NCI-H1048 (cell line): Measurements from ENCODE around the gene EXOC3.

Experiments
- DNase-seq: peaks from one replicate; lab custom pipeline; 2025; lab: John Stamatoyannopoulos, UW

The EXOC3 gene

DNA sequence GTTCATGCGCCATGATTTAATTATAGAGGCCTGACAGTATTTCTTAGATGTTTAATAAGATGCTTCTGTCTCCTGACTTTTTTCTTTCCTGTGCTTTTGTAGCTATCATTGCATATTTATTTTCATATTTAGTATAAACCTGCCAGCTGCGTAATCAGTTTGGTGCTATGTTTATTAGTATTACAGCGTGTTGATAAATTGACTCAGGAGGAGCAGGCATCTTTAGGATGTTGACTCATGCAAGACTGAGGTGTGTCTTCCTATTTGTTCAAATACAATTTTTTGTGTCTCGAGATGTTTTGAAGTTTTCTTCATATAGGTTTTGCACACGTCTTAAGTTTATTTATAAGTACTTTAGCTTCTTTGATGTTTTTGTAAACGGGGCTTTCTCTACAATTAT is 35.9 kb upstream of the EXOC3 start:
- no peak for DNase-seq

DNA sequence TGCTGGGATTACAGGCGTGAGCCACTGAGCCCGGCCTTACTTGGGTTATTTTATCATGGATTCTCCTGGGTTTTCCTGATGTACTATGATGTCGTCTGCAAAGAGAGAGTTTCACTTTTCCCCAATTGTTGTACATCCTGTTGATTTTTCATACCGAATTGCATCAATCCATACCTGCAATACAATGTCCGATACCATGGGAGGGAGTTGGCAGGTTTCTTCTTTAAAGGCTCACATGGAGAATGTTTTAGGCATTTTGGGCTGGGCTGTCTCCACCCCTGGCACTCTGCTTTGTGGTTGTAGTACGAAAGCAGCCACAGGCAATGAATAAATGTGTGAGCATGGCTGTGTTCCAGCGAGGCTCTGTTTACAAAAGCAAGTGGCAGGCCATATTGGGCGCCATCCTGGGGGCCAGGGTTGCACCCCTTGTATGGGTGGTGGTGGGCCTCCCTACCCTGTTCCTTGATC is 35.1 kb upstream of the EXOC3 start:
- DNase-seq: no peak

DNA sequence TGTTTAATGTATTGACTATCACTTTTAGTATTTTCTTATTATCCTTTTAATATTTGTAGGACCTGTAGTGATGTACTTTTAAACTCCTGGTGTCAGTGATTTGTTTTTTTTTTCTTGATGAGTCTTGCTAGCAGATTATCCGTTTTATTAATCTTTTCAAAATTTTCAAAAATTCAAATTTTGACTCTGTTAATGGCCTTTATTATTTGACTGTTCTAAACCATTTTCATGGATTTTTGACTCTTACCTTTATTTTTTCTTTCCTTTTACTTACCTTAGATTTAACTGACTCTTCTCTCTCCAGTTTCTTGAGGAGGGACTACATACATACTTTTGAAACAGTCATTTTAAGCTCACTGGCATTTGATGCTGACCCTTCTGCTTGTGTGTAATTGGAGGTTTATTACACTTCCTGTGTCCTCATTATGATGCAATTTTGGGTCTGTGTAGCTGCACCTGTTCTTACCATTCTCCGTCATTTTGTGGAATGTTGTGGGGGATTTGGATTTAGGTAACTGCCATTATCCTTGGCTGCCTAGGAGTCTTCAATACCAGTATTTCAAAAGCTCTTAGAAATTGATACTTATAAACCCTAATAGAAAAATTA is 32.0 kb upstream of the EXOC3 start:
- DNase-seq: no peak

- no peak for DNase-seq
Measured at GRCh38 chr5:411728-412127, 31.2 kb upstream of the EXOC3 start.

GRCh38 chr5:414991-415927 is 27.7 kb upstream of the EXOC3 start:
- peak; percentile 58 for DNase-seq

DNA sequence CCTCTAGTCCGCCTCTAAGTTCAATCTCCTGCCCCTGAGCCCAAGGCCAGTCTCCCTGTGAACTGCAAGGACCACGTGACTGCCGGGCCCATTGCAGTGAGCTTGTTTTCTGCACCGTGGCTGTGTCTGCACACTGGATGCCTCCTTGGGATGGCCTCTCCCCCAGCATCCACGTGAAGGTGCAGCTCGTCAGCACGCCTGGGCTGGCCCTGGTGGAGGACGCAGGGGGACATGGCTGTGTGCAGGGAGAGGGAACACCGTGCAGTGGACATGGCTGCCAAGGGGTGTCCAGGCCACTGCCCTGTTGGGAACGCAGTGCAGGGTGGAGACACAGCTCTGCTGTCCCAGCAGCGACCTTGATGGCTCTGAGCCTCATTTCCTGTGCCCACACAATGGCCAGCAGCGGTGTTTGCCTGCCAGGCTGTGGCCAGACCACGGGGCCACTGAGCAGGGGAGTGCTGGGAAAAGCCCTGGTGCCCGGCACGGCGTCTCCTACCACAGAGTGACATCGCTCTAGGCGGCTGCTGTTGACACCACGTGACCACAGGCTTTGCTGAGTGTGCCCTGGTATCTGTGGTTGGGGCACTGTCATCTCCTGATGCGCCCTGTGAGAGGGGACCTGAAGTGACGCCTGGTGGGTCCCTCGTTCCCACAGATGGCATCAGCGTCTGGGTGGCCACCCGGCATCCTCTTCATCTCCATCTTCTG is 26.9 kb upstream of the EXOC3 start:
- DNase-seq: no peak

- no peak for DNase-seq
Measured at GRCh38 chr5:416636-416960, 26.4 kb upstream of the EXOC3 start.

DNA sequence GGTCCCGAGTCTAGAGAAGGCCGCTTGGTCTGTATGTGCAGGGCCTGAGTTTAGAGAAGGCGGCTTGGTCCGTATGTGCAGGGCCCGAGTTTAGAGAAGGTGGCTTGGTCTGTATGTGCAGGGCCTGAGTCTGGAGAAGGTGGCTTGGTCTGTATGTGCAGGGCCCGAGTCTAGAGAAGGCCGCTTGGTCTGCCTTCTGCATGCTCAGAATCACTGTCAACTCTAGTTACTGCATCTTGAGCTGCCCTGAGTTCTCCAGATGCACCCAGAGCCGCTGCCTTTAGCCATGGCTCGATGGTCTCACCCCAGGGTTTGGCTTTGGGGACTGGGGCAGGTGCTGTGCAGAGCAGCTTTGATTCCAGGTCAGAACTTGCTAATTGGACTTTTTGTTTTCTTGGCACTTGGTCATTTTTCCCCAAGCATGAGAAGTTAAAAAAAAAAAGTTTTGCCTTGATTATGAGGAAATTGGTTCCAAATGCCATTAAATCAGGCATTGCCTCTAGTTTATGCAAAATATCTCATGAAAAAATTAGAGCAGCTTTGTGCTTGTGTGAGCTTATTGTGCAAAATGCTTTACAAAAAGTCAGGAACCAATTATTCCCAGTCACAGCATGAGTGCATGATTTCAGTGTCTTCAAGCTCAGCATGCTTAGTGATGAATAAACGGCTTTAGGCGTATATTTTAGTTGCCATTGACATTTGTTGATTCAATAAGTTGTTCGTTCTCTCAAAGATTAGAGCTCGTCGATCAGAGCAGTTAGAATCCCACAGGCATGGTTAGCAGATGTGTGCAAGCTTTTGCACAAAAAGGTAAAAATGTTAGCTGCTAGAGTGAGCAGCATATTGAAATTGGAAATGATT is 25.4 kb upstream of the EXOC3 start:
- DNase-seq: no peak

DNA sequence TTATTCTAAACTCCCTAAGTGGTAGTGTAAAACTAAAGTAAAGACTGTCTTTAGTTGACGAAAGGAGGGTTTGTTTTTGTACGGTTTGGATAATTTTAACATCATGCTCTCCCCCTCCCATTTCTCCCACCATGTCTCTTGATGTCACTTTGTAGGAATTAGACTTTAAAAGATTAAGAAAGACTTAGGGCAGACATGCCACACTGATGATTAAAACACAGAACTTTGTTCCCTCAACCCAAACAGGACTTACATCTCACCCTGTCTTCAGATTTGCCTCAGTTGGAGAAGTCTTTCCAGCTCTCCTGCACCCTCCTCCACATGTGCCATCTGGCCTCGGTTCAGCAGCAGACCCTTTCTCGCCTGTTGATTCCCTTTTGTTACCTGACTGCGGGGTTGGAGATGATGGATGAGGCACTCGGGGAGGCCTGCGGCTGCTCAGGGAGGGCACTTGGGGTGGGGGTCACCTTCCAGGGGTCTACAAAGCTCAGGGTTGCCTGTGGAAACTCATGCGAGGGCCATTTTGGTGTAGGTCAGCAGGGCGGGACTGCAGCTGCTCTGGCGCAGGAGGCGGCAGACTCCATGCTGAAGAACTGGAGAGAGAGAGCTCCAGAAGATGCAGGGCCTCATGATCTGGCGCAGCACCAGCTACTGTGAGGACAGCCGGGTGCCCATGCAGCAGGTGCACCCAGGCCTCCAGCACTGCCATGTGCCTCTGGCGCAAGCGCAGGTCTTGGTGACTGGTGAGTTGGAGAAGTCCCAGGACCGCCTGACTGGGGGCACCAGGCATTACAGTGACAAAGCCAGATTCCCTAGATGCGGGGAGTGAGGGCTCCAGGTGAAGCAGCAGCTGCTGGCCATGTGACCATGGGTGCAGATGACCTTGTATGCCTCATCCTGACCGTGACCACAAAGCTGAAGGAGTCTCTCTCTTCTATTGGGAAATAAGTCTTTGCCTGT is 24.5 kb upstream of the EXOC3 start:
- no peak for DNase-seq

DNA sequence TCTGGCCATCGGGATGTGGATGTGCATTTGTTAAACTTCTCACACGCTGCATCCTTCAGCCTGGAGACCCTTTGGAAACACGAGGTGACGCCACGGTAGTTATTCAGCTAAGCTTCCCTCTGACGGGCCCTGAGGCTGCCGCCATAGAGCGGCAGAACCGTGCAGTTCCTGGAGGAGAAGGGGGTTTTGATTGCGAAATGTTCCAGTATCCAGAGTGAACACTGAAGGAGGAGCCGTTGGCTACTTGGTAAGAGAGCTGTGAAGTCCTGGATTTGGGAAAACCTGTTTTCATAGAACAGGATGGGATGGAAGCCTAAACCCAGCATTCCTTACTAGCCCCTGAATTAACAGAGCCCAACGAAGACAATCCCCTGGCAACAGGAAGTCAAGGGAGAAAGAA is 23.0 kb upstream of the EXOC3 start:
- no peak for DNase-seq

- no peak for DNase-seq
Measured at GRCh38 chr5:420632-421286, 22.2 kb upstream of the EXOC3 start.

DNA sequence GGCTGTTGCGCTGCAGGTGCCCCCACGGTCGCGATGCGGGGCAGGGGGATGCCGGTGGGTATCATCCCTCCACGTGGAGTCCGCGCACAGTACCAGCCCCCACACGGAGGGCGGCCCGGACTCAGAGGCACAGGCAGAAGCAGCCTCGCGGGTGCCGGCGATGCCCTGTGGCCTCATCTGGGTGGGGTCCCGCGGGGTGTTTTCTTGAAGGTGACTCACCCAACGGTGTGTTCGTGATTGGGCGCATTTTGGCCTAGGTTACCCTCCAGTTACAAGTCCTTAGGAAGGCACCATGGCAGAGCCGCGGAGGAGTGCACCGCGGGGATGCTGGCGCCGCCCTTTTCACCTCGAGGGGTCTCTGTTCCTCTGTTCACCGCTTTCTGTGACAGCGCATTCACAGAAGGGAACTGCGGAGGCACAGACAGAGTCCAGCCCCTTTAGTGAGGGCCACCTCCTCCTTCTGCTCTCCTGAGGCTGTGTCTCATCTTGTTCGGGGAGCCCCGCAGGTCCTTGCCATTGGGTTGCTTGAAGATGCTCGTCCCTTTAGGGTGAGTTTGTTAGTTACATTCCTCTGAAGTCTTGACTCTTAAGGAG is 21.6 kb upstream of the EXOC3 start:
- DNase-seq: no peak

GRCh38 chr5:421901-422300 is 21.1 kb upstream of the EXOC3 start:
- DNase-seq: no peak

- DNase-seq: no peak
Measured at GRCh38 chr5:422323-423232, 20.4 kb upstream of the EXOC3 start.

DNA sequence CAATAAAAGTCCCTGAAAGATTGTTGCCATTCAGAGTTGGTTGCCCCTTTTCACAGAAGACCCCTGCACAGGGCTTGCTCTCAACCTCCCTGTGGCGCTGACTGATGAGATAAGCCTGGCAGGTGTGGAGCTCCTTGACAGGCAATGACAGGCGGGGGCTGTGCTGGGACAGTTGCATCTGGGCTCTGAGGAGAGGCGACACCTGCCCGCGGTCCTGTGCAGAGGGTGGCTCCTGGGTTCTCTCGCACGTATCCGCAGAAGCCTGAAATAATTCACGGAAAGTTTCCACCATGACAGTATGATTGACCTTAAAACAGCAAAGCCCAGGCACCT is 19.8 kb upstream of the EXOC3 start:
- no peak for DNase-seq

- no peak for DNase-seq
Measured at GRCh38 chr5:423626-424261, 19.2 kb upstream of the EXOC3 start.

- DNase-seq: no peak
Measured at GRCh38 chr5:424301-425110, 18.5 kb upstream of the EXOC3 start.

DNA sequence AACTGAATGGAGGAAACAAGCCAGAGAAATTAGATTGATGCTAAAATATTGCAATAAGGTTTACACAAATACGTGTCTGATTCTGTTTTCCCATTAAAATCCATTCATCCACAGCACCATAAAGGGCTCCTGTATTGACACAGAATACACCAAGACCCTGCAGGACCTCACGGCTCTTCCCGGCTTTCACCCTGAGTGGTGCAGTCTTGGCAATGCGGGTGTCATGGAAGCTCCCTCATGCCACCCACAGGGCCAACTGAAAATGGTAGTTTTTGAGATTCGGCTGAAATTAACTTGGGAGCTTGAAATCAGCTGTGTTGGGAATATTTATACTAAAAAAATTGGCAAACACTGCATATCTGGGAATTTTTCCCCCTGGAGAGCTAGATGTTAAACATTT is 17.3 kb upstream of the EXOC3 start:
- no peak for DNase-seq
